SJCRH30 (cell line): ENCODE data around the gene PCDHGC4. TPM values are rescaled to one million over a fixed set of nuclear protein-coding genes. Genes with fewer than 3 reads are reported as not detected.

ENCODE experiments used
- DNase-seq, 2 experiments: peaks; one replicate each; pipeline ENCODE4 v3.0.0-alpha.2; 2015 to 2020
- H3K27ac ChIP-seq: fragments of 250-450 bp; sonication (Bioruptor Pico); 2 replicates; pipeline ENCODE4 v1.5.1; 2020; ENCODE audit warnings: mild to moderate bottlenecking, moderate library complexity
- H3K27me3 ChIP-seq: fragments of 250-450 bp; sonication (Bioruptor Pico); 2 replicates; pipeline ENCODE4 v1.5.1; 2020; ENCODE audit warnings: mild to moderate bottlenecking, moderate library complexity
- H3K36me3 ChIP-seq: fragments of 250-450 bp; sonication (Bioruptor Pico); 2 replicates; pipeline ENCODE4 v1.5.1; 2020; ENCODE audit warnings: mild to moderate bottlenecking, moderate library complexity
- H3K4me1 ChIP-seq: fragments of 250-450 bp; sonication (Bioruptor Pico); 2 replicates; pipeline ENCODE4 v1.5.1; 2020; ENCODE audit warnings: mild to moderate bottlenecking, moderate library complexity
- H3K4me3 ChIP-seq: fragments of 250-450 bp; sonication (Bioruptor Pico); 2 replicates; pipeline ENCODE4 v1.5.1; 2020; ENCODE audit warnings: mild to moderate bottlenecking, moderate library complexity
- H3K9me3 ChIP-seq: fragments of 250-450 bp; sonication (Bioruptor Pico); replicated peaks from 2 replicates; pipeline ENCODE4 v1.5.1; 2020; ENCODE audit warnings: mild to moderate bottlenecking, moderate library complexity
- total RNA-seq: library from RNA; depleted of rRNA; stranded (reverse); fragments of >200 nt; shearing (Covaris generic); gene quantifications from 2 replicates; pipeline ENCODE4 v1.2.3, GENCODE V29; 2014

PCDHGC4 gene
- total RNA-seq, 1 experiment from 2014 or later, result 3.6 TPM

GRCh38 chr5:141512911-141513626 is 28.2 kb downstream of the PCDHGC4 start:
- peak overlapping the region; percentile 49 for H3K4me3 ChIP-seq

DNA sequence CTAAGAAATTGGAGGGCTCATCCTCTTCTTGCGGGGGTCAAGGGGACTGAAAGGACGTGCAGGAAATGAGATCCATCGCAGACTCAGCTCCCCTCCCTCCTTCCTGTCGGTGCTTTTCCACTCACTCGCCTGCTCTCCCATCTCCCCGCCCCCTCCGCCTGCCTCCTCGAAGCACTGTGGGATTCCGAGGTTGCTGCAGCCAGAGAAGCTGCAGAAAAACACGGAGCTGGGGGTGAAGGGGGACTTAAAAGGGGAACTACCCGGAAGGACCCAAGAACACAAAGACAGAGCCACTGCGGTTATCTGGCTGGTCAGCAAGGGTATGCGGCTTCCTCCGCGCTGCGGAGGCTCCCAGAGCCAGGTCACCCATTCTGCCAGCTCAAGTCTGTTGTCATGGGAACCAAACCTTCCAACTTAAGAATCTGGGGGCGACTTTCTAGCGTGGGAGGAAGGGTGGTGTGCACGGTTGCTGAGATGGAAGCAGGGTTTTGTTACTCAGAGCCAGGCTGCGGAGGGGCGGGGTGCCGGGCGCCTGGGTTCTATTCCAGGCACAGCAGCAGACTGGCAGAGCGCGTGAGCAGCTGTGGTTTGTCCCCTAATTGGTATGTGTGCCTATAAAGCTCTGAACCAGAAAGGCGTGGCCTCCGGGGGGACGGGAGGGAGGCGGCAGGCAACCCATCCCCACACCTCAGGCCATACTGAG is 28.9 kb downstream of the PCDHGC4 start:
- peak; percentile 88 for DNase-seq
- H3K36me3 ChIP-seq, result peaks cover 41% of the 10 kb centered on the region

More at GRCh38 chr5:141512911-141513626, 28.2 kb downstream of the PCDHGC4 start:
- H3K9me3 ChIP-seq, result no peaks in the 10 kb centered on the region
- DNase-seq, result peak; percentile 66 to 68
- H3K4me1 ChIP-seq, result peaks cover 59% of the 10 kb centered on the region
- H3K27ac ChIP-seq, result peak overlapping the region; percentile 94
- H3K36me3 ChIP-seq, result peaks cover 41% of the 10 kb centered on the region
- H3K27me3 ChIP-seq, result no peaks in the 10 kb centered on the region

DNA sequence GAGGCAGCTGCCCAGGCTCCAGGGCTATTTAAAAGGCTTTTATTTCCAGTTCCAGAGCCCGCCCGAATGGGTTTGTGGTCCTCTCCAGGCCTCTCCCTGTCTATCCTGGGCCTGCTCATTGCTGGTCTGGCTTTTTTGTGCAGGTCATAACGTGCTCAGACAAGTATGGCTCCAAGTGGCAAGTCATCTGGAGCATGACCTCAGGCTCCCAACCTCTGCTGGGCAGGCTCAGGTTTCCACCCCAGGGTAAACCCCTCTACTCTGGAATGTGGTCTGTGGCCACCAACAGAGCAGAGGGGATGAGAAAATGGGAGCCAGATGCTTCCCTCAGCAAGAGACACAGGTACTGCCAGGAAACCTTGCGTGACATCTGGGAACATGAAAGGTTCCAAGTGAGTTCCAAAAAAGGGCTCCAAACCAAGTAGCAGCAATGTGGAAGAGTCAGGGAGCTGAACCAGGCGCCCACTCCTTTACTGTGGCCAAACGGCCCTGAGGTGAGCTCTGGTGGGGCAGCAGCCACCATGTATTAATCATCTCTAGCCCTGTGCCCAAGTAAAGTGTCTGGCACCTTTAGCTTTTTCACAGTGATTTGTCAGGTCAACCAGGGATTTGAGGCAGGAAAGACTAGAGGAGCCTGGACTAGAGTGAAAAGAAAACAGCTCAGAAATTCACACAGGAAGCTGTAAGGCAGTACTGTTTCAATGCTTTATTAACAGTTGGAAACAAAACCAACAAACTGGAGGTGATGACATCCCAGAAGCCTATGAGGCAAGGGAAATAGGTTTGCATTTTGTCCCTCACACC is 29.7 kb downstream of the PCDHGC4 start:
- Histone ChIP-seq H3K9me3 (no peaks in the 10 kb centered on the region), H3K36me3 (peaks cover 45% of the 10 kb centered on the region), H3K27ac (peak overlapping the region; percentile 94), H3K4me3 (no peak overlapping the region), H3K4me1 (peaks cover 62% of the 10 kb centered on the region), H3K27me3 (no peaks in the 10 kb centered on the region)
- DNase-seq, result peak; percentile 97 to 98

More for the DNA sequence above, 28.9 kb downstream of the PCDHGC4 start:
- H3K27me3 ChIP-seq, result no peaks in the 10 kb centered on the region
- H3K4me1 ChIP-seq, result peaks cover 60% of the 10 kb centered on the region
- peak overlapping the region; percentile 94 for H3K27ac ChIP-seq
- H3K4me3 ChIP-seq, result peak overlapping the region; percentile 49
- no peaks in the 10 kb centered on the region for H3K9me3 ChIP-seq

DNA sequence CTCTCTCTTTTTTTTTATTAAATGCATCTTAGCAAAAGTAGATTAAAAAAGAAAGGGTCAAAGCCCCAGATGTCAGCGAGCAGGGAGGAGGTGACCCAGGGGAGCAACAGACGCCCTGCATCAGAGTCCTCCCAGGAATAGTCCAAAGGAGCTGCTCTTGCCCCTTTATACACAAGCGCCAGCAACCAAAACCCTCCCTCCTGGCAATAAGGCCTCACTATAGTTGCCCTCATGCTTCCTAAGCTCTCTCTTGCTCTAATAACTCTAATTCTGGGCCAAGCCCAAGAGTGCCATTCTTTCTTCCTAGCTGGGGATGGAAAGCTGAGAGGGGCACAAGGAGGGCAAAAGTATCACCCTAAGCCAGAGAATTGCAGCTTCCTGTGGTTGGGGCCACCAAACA is 30.3 kb downstream of the PCDHGC4 start:
- Histone ChIP-seq H3K27ac (peak overlapping the region; percentile 94), H3K4me1 (peaks cover 65% of the 10 kb centered on the region), H3K4me3 (no peak overlapping the region), H3K27me3 (no peaks in the 10 kb centered on the region), H3K9me3 (no peaks in the 10 kb centered on the region), H3K36me3 (peaks cover 48% of the 10 kb centered on the region)
- DNase-seq, result no peak

GRCh38 chr5:141515946-141516671 is 31.3 kb downstream of the PCDHGC4 start:
- Histone ChIP-seq H3K9me3 (no peaks in the 10 kb centered on the region), H3K27ac (peak overlapping the region; percentile 94), H3K27me3 (no peaks in the 10 kb centered on the region), H3K36me3 (peaks cover 39% of the 10 kb centered on the region), H3K4me3 (no peak overlapping the region), H3K4me1 (peaks cover 74% of the 10 kb centered on the region)
- no peak for DNase-seq

- Histone ChIP-seq H3K27ac (peak overlapping the region; percentile 94; the same call in 1 of the 2 replicates), H3K27me3 (no peaks in the 10 kb centered on the region), H3K4me1 (peaks cover 75% of the 10 kb centered on the region), H3K9me3 (no peaks in the 10 kb centered on the region), H3K36me3 (peaks cover 33% of the 10 kb centered on the region), H3K4me3 (no peak overlapping the region)
- DNase-seq, result no peak
Measured at GRCh38 chr5:141516672-141517025, 31.8 kb downstream of the PCDHGC4 start.

DNA sequence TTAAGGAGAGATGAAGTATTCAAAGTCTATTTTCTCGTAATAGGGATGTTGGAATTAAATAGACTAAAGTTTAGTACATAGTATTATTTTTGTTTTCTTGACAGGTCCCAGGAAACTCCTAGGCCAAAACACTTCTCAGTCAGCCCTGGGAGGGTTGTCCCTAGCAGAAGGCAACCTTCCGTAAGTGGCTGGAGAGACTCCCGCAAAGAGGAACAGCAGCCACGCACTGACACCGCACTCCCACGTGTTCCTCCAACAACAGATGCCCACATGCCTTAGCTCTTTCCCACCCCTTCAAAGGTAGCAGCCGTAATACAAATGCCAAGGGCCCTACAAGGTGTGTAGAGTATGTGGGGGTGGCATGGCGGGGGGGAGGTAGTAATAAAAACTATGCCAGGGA is 32.5 kb downstream of the PCDHGC4 start:
- Histone ChIP-seq H3K27ac (peak overlapping the region; percentile 89), H3K4me3 (no peak overlapping the region), H3K27me3 (no peaks in the 10 kb centered on the region), H3K4me1 (peaks cover 82% of the 10 kb centered on the region), H3K9me3 (no peaks in the 10 kb centered on the region), H3K36me3 (peaks cover 28% of the 10 kb centered on the region)
- DNase-seq, result no peak

DNA sequence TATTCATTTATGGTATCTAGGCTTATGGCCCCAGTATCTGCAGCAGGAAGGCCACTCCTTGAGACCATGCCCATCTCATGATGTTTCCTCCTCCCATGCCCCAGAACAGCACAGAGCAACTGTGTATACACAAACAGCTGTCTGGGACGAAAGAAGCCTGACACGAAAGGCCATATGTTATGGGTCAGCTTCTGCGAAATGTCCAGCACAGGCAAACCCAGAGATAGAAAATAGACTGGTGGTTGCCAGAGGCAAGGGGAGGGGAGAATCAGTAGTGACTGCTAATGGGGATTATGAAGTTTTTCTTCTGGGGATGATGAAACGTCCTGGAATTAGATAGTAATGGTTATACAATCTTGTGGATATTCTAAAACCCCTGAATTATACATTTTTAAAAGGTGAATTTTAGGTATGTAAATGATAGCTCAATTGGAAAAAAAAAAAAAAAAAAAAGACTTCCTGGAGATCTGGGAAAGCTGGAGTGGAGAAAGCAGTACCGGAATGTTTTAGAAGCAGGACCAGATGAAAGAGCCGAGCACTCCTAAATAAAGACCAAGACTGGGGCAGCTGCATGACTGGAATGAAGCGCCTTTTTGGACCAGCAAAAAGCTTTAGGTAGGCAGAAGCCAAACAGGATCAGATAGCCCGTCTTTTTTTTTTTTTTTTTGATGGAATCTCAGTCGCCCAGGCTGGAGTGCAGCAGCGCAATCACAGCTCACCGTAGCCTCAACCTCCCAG is 33.2 kb downstream of the PCDHGC4 start:
- Histone ChIP-seq H3K27me3 (no peaks in the 10 kb centered on the region), H3K36me3 (peaks cover 26% of the 10 kb centered on the region), H3K4me3 (no peak overlapping the region), H3K27ac (peak overlapping the region; percentile 89), H3K9me3 (no peaks in the 10 kb centered on the region), H3K4me1 (peaks cover 82% of the 10 kb centered on the region)
- peak; percentile 89 to 93 for DNase-seq

DNA sequence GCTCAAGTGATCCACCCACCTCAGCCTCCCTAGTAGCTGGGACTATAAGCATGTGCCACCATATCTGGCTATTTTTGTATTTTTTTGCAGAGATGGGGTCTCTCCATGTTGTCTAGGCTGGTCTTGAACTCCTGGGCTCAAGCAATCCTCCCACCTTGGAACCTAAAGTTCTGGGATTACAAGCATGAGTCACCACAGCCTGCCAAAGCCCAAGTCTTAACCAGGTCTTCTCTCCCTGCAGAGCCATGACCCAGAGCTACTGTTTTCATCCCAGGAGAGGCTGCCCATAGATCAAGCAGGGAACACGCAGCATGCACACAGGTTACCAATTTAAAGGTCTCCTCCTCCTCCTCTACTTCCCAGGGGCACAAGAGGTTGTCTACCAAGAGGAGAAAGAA is 33.8 kb downstream of the PCDHGC4 start:
- Histone ChIP-seq H3K36me3 (peaks cover 32% of the 10 kb centered on the region), H3K27ac (peak overlapping the region; percentile 89), H3K9me3 (no peaks in the 10 kb centered on the region), H3K27me3 (no peaks in the 10 kb centered on the region), H3K4me1 (peaks cover 88% of the 10 kb centered on the region), H3K4me3 (no peak overlapping the region)
- peak in 1 of 2 experiments; percentile 45 for DNase-seq

- H3K4me1 ChIP-seq, result peaks cover 92% of the 10 kb centered on the region
- no peaks in the 10 kb centered on the region for H3K27me3 ChIP-seq
- no peak for DNase-seq
- no peaks in the 10 kb centered on the region for H3K9me3 ChIP-seq
- peak overlapping the region; percentile 89 for H3K27ac ChIP-seq
- no peak overlapping the region for H3K4me3 ChIP-seq
- H3K36me3 ChIP-seq, result peaks cover 38% of the 10 kb centered on the region
Measured at GRCh38 chr5:141519605-141520565, 35.1 kb downstream of the PCDHGC4 start.

DNA sequence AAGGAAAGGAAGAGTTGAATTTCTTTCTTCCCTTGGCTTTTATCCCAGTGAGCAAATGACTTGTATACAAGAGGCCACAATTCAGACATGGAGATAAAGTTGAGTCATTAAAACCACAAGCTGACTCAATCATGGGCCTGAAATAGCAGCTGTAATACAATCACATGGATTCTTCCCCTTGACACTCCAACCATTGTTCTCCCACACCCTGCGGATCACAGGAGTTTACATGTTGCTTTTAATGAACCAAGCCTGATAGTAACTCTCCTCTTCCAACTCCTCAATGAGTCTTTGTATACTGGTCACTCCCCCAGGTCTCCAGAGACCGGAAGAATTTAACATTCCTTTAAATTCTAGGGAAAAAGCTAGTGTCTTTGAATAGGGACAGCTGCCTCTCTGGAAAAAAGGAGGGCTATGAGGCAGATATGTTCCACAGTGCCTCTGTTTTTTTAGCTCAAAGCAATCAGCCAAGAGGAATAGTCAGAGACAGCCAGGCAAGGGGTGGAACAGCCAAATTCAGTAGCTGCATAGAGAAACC is 36.5 kb downstream of the PCDHGC4 start:
- Histone ChIP-seq H3K9me3 (no peaks in the 10 kb centered on the region), H3K27ac (peak overlapping the region; percentile 89), H3K4me1 (peaks cover 81% of the 10 kb centered on the region), H3K4me3 (no peak overlapping the region), H3K36me3 (peaks cover 41% of the 10 kb centered on the region), H3K27me3 (no peaks in the 10 kb centered on the region)
- DNase-seq, result peak; percentile 93 to 99

DNA sequence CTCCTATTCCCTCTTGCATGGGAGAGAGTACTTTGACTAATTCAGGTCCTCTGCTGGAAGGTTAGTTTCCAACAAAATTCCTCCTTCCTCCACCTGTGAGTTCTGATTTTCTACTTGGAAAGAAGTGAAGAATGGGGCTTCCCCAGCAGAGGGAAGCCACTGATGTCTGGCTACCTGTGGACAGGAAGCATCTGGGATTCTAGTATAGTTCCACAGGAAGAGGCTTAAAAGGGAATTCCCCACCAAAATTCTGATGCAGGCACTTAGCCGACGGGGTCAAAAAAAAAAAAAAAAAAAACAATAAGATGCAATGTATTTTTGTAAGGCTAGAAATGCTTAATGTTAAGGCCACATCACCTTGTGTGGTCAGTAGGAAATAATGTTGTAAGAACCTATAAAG is 37.5 kb downstream of the PCDHGC4 start:
- peaks cover 71% of the 10 kb centered on the region for H3K4me1 ChIP-seq
- peaks cover 35% of the 10 kb centered on the region for H3K36me3 ChIP-seq
- no peak for DNase-seq
- H3K27ac ChIP-seq, result peak overlapping the region; percentile 89
- H3K27me3 ChIP-seq, result no peaks in the 10 kb centered on the region
- no peaks in the 10 kb centered on the region for H3K9me3 ChIP-seq
- no peak overlapping the region for H3K4me3 ChIP-seq

GRCh38 chr5:141523991-141524390 is 39.2 kb downstream of the PCDHGC4 start:
- Histone ChIP-seq H3K36me3 (peaks cover 36% of the 10 kb centered on the region), H3K27me3 (no peaks in the 10 kb centered on the region), H3K4me1 (peaks cover 54% of the 10 kb centered on the region), H3K4me3 (no peak overlapping the region), H3K9me3 (no peaks in the 10 kb centered on the region), H3K27ac (peak overlapping the region; percentile 3; the same call in 1 of the 2 replicates)
- DNase-seq, result no peak
